Chondrocyte (in vitro differentiated cells): ENCODE results near the gene PARVB. TPM values are rescaled to one million over a fixed set of nuclear protein-coding genes. Genes with fewer than 3 reads are reported as not detected.
"Not testable (repeated sequence)": the region's sequence is repeated elsewhere in the genome, so short reads cannot be mapped to it uniquely, and the experiment has no call there.

Source experiments
- DNase-seq: peaks from one replicate; pipeline ENCODE4 v3.0.0; 2021; ENCODE audit warnings: mixed read lengths, low spot score
- H3K27ac Mint-ChIP-seq: one replicate; pipeline ENCODE4 v1.8.0; 2021; ENCODE audit warnings: mild to moderate bottlenecking, moderate library complexity, mixed read lengths; ENCODE audit not compliant: unreplicated experiment
- H3K27me3 Mint-ChIP-seq: 2 replicates; pipeline ENCODE4 v1.8.0; 2021; ENCODE audit warnings: low read depth, mixed read lengths
- H3K36me3 Mint-ChIP-seq: 2 replicates; pipeline ENCODE4 v1.8.0; 2021; ENCODE audit warnings: low read depth, mixed read lengths
- H3K4me1 Mint-ChIP-seq: 2 replicates; pipeline ENCODE4 v1.8.0; 2021; ENCODE audit warnings: low read depth, mild to moderate bottlenecking, mixed read lengths
- H3K4me3 Mint-ChIP-seq: one replicate; pipeline ENCODE4 v1.8.0; 2021; ENCODE audit warnings: mild to moderate bottlenecking, moderate library complexity, mixed read lengths; ENCODE audit not compliant: unreplicated experiment
- H3K9me3 Mint-ChIP-seq: 2 replicates; pipeline ENCODE4 v1.8.0; 2021; ENCODE audit warnings: low read depth, mixed read lengths
- total RNA-seq: library from RNA; stranded (reverse); gene quantifications from 3 replicates; pipeline ENCODE4 v1.2.1, GENCODE V29; 2021
- TF ChIP-seq, protein P1 (sequence below): fragments of 200-600 bp; sonication (generic); IDR thresholded peaks from 2 replicates; pipeline ENCODE4 v1.5.0; 2021; ENCODE audit warnings: antibody characterized with exemption, mild to moderate bottlenecking, moderate library complexity

The PARVB gene
- total RNA-seq, 1 donor from 2014 or later = 33.6 TPM

DNA sequence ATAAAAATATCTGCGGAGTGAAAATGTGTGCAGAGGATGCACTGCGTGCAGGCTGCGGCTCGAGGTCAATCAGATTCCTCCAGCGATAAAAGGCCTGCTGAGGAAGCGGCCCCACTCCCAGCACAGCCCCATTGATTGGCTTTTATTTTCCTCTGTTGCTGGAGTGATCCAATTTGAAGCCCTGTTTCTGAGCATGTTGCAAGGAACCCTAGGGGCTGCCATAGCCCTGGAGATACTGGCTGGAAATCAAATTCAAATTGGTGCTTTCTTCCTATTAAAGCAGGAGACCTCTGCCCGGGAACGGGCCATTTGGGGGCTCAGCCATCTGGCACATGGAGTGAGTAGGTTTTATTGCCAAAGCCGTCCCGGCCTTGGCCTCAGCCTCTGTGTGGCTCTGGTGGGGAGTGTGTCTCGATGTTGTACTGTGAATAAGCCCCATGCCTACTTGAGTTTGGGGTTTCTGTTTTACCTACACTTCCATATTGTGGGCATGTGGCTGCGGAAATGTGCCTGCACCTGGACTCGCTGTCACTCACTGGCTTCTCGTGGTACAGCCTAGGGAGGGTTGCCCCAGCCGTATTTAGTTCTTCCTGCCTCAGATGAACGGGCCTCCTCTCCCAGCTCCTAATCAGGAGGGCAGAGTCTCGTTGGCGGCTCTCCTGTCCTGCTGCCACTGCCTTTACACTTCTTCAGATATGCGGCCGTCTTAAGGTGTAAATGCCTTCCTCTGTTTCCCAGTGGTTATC lies 25.6 kb downstream of the PARVB start:
- Mint-ChIP-seq H3K4me1 (peaks cover 11% of the 10 kb centered on the region), H3K36me3 (no peaks in the 10 kb centered on the region), H3K4me3 (no peak overlapping the region), H3K27ac (no peak overlapping the region), H3K9me3 (peaks cover 3% of the 10 kb centered on the region), H3K27me3 (no peaks in the 10 kb centered on the region)
- TF ChIP-seq, protein P1, sequence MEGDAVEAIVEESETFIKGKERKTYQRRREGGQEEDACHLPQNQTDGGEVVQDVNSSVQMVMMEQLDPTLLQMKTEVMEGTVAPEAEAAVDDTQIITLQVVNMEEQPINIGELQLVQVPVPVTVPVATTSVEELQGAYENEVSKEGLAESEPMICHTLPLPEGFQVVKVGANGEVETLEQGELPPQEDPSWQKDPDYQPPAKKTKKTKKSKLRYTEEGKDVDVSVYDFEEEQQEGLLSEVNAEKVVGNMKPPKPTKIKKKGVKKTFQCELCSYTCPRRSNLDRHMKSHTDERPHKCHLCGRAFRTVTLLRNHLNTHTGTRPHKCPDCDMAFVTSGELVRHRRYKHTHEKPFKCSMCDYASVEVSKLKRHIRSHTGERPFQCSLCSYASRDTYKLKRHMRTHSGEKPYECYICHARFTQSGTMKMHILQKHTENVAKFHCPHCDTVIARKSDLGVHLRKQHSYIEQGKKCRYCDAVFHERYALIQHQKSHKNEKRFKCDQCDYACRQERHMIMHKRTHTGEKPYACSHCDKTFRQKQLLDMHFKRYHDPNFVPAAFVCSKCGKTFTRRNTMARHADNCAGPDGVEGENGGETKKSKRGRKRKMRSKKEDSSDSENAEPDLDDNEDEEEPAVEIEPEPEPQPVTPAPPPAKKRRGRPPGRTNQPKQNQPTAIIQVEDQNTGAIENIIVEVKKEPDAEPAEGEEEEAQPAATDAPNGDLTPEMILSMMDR = no peak
- no peak for DNase-seq

GRCh38 chr22:44050766-44051355 lies 26.8 kb downstream of the PARVB start:
- Mint-ChIP-seq H3K4me1 (no peaks in the 10 kb centered on the region), H3K9me3 (no peaks in the 10 kb centered on the region), H3K27me3 (no peaks in the 10 kb centered on the region), H3K4me3 (no peak overlapping the region), H3K27ac (no peak overlapping the region), H3K36me3 (no peaks in the 10 kb centered on the region)
- DNase-seq = no peak
- TF ChIP-seq, protein P1 = no peak

DNA sequence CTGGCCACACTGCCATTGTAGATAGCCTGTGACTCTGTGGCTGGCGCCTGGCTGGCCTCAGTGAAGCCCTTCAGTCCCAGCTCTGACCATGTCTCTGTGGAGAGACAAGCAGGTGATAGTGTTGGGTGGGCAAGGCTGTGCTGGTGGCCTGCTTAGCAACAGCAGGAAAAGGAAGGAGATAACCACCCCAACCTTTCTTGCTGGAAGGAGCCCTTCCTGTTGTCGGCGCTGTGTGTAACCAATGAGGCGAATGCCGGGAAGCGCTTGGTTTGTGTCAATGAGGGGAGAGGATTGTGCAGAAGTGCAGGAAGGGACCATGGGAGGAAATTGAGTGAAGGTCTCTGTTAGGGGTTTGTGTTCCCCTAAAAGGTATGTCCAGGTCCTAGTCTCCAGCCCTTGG lies 27.3 kb downstream of the PARVB start:
- H3K9me3 Mint-ChIP-seq = no peaks in the 10 kb centered on the region
- no peaks in the 10 kb centered on the region for H3K36me3 Mint-ChIP-seq
- no peaks in the 10 kb centered on the region for H3K4me1 Mint-ChIP-seq
- TF ChIP-seq, protein P1 = no peak
- H3K27ac Mint-ChIP-seq = no peak overlapping the region
- H3K27me3 Mint-ChIP-seq = no peaks in the 10 kb centered on the region
- H3K4me3 Mint-ChIP-seq = no peak overlapping the region
- no peak for DNase-seq

DNA sequence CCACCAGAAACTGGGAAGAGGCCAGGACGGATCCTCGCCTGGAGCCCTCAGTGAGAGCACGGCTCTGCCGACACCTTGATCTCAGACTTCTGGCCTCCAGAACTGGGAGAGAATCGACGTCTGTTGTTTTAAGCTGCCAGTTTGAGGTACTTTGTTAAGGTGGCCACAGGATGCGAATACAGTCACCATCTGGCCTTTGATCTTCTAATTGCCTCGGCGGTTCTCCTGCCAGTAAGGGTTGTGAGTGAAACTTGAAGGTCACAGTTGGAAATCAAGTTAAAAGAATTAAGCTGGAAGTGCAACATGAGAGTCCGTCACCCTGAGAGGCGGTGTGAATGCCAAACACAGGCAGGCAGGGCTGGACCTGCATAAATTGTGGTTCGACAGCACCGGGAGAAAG lies 27.9 kb downstream of the PARVB start:
- no peak overlapping the region for H3K27ac Mint-ChIP-seq
- no peak for DNase-seq
- H3K4me1 Mint-ChIP-seq = peaks cover under 1% of the 10 kb centered on the region
- no peak overlapping the region for H3K4me3 Mint-ChIP-seq
- H3K9me3 Mint-ChIP-seq = no peaks in the 10 kb centered on the region
- H3K36me3 Mint-ChIP-seq = no peaks in the 10 kb centered on the region
- no peaks in the 10 kb centered on the region for H3K27me3 Mint-ChIP-seq
- TF ChIP-seq, protein P1 = no peak

- H3K27ac Mint-ChIP-seq = no peak overlapping the region
- peaks cover 18% of the 10 kb centered on the region for H3K4me1 Mint-ChIP-seq
- TF ChIP-seq, protein P1 = no peak
- DNase-seq = no peak
- H3K36me3 Mint-ChIP-seq = peaks cover 5% of the 10 kb centered on the region
- no peak overlapping the region for H3K4me3 Mint-ChIP-seq
- H3K27me3 Mint-ChIP-seq = no peaks in the 10 kb centered on the region
- H3K9me3 Mint-ChIP-seq = peaks cover 6% of the 10 kb centered on the region
Observed at GRCh38 chr22:44055805-44056204, 31.7 kb downstream of the PARVB start.

GRCh38 chr22:44056649-44057048 lies 32.5 kb downstream of the PARVB start:
- not testable (repeated sequence) for H3K9me3 Mint-ChIP-seq, H3K27me3 Mint-ChIP-seq, H3K4me3 Mint-ChIP-seq, DNase-seq, H3K27ac Mint-ChIP-seq, H3K36me3 Mint-ChIP-seq
- H3K4me1 Mint-ChIP-seq = peaks cover 18% of the 10 kb centered on the region
